H1 (cell line): Measurements from ENCODE around the gene URAD. TPM values are rescaled to one million over a fixed set of nuclear protein-coding genes. Genes with fewer than 3 reads are reported as not detected.

Source experiments
- BRCA1 ChIP-seq: IDR thresholded peaks from 2 replicates; pipeline ENCODE4 v1.6.1; 2012; ENCODE audit warnings: low read depth, low read length, improper control_type of control experiment
- EGR1 ChIP-seq: IDR thresholded peaks from 2 replicates; pipeline ENCODE4 v1.6.1; 2011; ENCODE audit warnings: low read depth, low read length, borderline replicate concordance
- EZH2 ChIP-seq: fragments of 200-600 bp; sonication (generic); IDR thresholded peaks from 2 replicates; pipeline ENCODE4 v1.7.1; 2012; ENCODE audit warnings: low read depth, mild to moderate bottlenecking, moderate library complexity, low read length, inconsistent platforms; ENCODE audit not compliant: severe bottlenecking
- GABPA ChIP-seq: IDR thresholded peaks from 2 replicates; pipeline ENCODE4 v1.6.1; 2011; ENCODE audit warnings: mild to moderate bottlenecking, low read length, moderate library complexity, borderline replicate concordance; ENCODE audit not compliant: insufficient read depth
- MAFK ChIP-seq: IDR thresholded peaks from 2 replicates; pipeline ENCODE4 v1.6.1; 2012; ENCODE audit warnings: low read depth, mild to moderate bottlenecking, improper control_type of control experiment, low read length
- RAD21 ChIP-seq, 2 experiments: IDR thresholded peaks in 1 of 2; conservative IDR thresholded peaks in 1 of 2; 2 replicates each; pipeline ENCODE4 v1.6.1; 2011; ENCODE audit warnings: low read depth in 2 of 2, low read length in 2 of 2, improper control_type of control experiment in 1 of 2, inconsistent platforms in 1 of 2, mild to moderate bottlenecking in 1 of 2, moderate library complexity in 1 of 2
- YY1 ChIP-seq: IDR thresholded peaks from 2 replicates; pipeline ENCODE4 v1.6.1; 2011; ENCODE audit warnings: low read depth, mild to moderate bottlenecking, low read length
- polyA plus RNA-seq, 7 experiments: library from polyadenylated mRNA; depleted of rRNA in 3 of 7; stranded (reverse) in 5 of 7; unstranded in 2 of 7; fragments of >200 nt in 5 of 7; fragments of 200-250 nt in 2 of 7; gene quantifications; 1 replicate in 5 of 7; 2 replicates in 1 of 7; 4 replicates in 1 of 7; pipeline versions ENCODE4 v1.2.1 to v1.2.3, GENCODE V29; 2011 to 2013; ENCODE audit warnings: missing spikeins in 2 of 7, mixed read lengths in 2 of 7
- total RNA-seq: library from RNA; stranded (reverse); fragmentation: NEBNext Ultra II Directional; extraction: Animal tissue kit (Norgen Biotek cat#: 25700); gene quantifications from 2 replicates; pipeline ENCODE4 v1.2.1, GENCODE V29; 2021
- TF ChIP-seq, protein P1 (sequence below): fragments of 300-600 bp; sonication (generic); IDR thresholded peaks from 2 replicates; pipeline ENCODE4 v1.7.1; 2012; ENCODE audit warnings: low read length, moderate library complexity, mild to moderate bottlenecking, inconsistent platforms; ENCODE audit not compliant: insufficient replicate concordance
- TF ChIP-seq, protein P2 (sequence below): IDR thresholded peaks from 2 replicates; pipeline ENCODE4 v1.6.1; 2011; ENCODE audit warnings: low read length, improper control_type of control experiment

URAD gene
- total and polyA plus RNA-seq, 2 of the 8 experiments (the other 6 are each of a cell fraction or from before 2014, with no cell fraction given), result not detected

DNA sequence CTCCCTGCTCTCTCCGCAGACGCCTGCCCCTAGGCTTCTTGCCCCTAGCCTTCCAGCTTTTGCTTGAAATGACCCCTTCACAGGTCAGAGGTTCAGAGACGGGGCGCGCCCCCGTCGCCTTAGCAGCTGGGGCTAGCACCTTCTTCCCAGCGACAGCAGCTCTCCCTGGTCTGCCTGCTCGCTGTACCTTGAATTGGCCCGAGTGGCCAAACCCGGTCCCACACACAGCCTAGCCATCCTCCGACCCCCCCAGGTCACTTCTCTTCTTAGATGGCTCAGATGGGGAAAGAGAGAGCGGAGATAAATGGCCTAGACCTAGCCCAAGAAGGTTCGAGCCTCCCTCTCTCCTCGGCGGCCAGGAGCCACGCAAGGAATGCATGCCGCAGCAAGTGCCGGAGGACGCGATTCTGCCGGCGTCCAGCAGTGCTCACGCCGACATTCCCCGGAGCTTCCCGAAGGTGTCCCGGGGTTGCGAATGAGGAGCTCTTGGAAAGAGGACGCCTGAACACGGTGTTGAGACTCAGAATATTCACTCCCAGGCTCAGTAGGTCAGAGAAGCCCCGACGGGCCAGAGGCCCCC is 20.7 kb downstream of the URAD start (continued):
- TF ChIP-seq, protein P1, sequence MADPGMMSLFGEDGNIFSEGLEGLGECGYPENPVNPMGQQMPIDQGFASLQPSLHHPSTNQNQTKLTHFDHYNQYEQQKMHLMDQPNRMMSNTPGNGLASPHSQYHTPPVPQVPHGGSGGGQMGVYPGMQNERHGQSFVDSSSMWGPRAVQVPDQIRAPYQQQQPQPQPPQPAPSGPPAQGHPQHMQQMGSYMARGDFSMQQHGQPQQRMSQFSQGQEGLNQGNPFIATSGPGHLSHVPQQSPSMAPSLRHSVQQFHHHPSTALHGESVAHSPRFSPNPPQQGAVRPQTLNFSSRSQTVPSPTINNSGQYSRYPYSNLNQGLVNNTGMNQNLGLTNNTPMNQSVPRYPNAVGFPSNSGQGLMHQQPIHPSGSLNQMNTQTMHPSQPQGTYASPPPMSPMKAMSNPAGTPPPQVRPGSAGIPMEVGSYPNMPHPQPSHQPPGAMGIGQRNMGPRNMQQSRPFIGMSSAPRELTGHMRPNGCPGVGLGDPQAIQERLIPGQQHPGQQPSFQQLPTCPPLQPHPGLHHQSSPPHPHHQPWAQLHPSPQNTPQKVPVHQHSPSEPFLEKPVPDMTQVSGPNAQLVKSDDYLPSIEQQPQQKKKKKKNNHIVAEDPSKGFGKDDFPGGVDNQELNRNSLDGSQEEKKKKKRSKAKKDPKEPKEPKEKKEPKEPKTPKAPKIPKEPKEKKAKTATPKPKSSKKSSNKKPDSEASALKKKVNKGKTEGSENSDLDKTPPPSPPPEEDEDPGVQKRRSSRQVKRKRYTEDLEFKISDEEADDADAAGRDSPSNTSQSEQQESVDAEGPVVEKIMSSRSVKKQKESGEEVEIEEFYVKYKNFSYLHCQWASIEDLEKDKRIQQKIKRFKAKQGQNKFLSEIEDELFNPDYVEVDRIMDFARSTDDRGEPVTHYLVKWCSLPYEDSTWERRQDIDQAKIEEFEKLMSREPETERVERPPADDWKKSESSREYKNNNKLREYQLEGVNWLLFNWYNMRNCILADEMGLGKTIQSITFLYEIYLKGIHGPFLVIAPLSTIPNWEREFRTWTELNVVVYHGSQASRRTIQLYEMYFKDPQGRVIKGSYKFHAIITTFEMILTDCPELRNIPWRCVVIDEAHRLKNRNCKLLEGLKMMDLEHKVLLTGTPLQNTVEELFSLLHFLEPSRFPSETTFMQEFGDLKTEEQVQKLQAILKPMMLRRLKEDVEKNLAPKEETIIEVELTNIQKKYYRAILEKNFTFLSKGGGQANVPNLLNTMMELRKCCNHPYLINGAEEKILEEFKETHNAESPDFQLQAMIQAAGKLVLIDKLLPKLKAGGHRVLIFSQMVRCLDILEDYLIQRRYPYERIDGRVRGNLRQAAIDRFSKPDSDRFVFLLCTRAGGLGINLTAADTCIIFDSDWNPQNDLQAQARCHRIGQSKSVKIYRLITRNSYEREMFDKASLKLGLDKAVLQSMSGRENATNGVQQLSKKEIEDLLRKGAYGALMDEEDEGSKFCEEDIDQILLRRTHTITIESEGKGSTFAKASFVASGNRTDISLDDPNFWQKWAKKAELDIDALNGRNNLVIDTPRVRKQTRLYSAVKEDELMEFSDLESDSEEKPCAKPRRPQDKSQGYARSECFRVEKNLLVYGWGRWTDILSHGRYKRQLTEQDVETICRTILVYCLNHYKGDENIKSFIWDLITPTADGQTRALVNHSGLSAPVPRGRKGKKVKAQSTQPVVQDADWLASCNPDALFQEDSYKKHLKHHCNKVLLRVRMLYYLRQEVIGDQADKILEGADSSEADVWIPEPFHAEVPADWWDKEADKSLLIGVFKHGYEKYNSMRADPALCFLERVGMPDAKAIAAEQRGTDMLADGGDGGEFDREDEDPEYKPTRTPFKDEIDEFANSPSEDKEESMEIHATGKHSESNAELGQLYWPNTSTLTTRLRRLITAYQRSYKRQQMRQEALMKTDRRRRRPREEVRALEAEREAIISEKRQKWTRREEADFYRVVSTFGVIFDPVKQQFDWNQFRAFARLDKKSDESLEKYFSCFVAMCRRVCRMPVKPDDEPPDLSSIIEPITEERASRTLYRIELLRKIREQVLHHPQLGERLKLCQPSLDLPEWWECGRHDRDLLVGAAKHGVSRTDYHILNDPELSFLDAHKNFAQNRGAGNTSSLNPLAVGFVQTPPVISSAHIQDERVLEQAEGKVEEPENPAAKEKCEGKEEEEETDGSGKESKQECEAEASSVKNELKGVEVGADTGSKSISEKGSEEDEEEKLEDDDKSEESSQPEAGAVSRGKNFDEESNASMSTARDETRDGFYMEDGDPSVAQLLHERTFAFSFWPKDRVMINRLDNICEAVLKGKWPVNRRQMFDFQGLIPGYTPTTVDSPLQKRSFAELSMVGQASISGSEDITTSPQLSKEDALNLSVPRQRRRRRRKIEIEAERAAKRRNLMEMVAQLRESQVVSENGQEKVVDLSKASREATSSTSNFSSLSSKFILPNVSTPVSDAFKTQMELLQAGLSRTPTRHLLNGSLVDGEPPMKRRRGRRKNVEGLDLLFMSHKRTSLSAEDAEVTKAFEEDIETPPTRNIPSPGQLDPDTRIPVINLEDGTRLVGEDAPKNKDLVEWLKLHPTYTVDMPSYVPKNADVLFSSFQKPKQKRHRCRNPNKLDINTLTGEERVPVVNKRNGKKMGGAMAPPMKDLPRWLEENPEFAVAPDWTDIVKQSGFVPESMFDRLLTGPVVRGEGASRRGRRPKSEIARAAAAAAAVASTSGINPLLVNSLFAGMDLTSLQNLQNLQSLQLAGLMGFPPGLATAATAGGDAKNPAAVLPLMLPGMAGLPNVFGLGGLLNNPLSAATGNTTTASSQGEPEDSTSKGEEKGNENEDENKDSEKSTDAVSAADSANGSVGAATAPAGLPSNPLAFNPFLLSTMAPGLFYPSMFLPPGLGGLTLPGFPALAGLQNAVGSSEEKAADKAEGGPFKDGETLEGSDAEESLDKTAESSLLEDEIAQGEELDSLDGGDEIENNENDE, result no peak
- TF ChIP-seq BRCA1 (no peak), GABPA (no peak), RAD21 (IDR thresholded peaks at IDR 0.05 in 1 of 2, conservative IDR thresholded peaks at IDR 0.05 in 1 of 2; ENCODE audit: low read depth in 2 of 2, low read length in 2 of 2) (no peak), EGR1 (no peak), MAFK (no peak), EZH2 (no peak), YY1 (no peak)
- TF ChIP-seq, protein P2, sequence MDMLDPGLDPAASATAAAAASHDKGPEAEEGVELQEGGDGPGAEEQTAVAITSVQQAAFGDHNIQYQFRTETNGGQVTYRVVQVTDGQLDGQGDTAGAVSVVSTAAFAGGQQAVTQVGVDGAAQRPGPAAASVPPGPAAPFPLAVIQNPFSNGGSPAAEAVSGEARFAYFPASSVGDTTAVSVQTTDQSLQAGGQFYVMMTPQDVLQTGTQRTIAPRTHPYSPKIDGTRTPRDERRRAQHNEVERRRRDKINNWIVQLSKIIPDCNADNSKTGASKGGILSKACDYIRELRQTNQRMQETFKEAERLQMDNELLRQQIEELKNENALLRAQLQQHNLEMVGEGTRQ, result no peak
